Neural cell (in vitro differentiated cells): Measurements from ENCODE around the gene RDH11. TPM values are rescaled to one million over a fixed set of nuclear protein-coding genes. Genes with fewer than 3 reads are reported as not detected.
"Not testable (repeated sequence)": the region's sequence is repeated elsewhere in the genome, so short reads cannot be mapped to it uniquely, and the experiment has no call there.

ENCODE experiments used
- H2AFZ ChIP-seq: fragments of 200-600, 300-800 bp; sonication (generic), shearing (Covaris generic); 2 replicates; pipeline ENCODE4 v1.6.0; 2014; ENCODE audit warnings: low read depth, mild to moderate bottlenecking, antibody characterized with exemption, low read length, moderate library complexity
- H3F3A ChIP-seq: fragments of 200-600 bp; shearing (Covaris generic); 2 replicates; pipeline ENCODE4 v1.6.1; 2016; ENCODE audit warnings: mild to moderate bottlenecking, moderate library complexity, mixed read lengths, antibody characterized with exemption, low read length; ENCODE audit not compliant: insufficient read depth, poor library complexity, severe bottlenecking
- H3K27ac ChIP-seq: fragments of 200-600, 300-800 bp; sonication (generic), shearing (Covaris generic); 2 replicates; pipeline ENCODE4 v1.5.1; 2014; ENCODE audit warnings: mild to moderate bottlenecking, low read length, moderate library complexity
- H3K27me3 ChIP-seq: fragments of 300-800, 200-600 bp; sonication (generic), shearing (Covaris generic); 2 replicates; pipeline ENCODE4 v1.6.0; 2014; ENCODE audit warnings: mild to moderate bottlenecking, low read depth, low read length, moderate library complexity; ENCODE audit not compliant: insufficient read depth
- H3K36me3 ChIP-seq: fragments of 300-800, 200-600 bp; sonication (generic), shearing (Covaris generic); 2 replicates; pipeline ENCODE4 v1.5.1; 2014; ENCODE audit warnings: mild to moderate bottlenecking, antibody characterized with exemption, low read length, moderate library complexity; ENCODE audit not compliant: insufficient read depth
- H3K4me2 ChIP-seq: fragments of 300-800, 200-600 bp; sonication (generic), shearing (Covaris generic); 2 replicates; pipeline ENCODE4 v1.6.0; 2014; ENCODE audit warnings: mild to moderate bottlenecking, low read length
- H3K4me3 ChIP-seq: fragments of 300-800, 200-600 bp; sonication (generic), shearing (Covaris generic); 2 replicates; pipeline ENCODE4 v1.5.1; 2014; ENCODE audit warnings: mild to moderate bottlenecking, low read length, moderate library complexity
- H3K79me2 ChIP-seq: fragments of 200-600 bp; shearing (Covaris generic); replicated peaks from 2 replicates; pipeline ENCODE4 v1.6.0; 2014; ENCODE audit warnings: mild to moderate bottlenecking, low read length, moderate library complexity; ENCODE audit not compliant: insufficient read depth
- H3K9ac ChIP-seq: fragments of 300-800, 200-600 bp; sonication (generic), shearing (Covaris generic); 2 replicates; pipeline ENCODE4 v1.6.1; 2016; ENCODE audit warnings: mild to moderate bottlenecking, low read length, mixed read lengths
- H3K9me2 ChIP-seq: fragments of 200-600 bp; shearing (Covaris generic); 2 replicates; pipeline ENCODE4 v1.6.1; 2016; ENCODE audit warnings: mild to moderate bottlenecking, low read length, mixed read lengths; ENCODE audit not compliant: insufficient read depth
- H3K9me3 ChIP-seq: fragments of 200-600, 300-800 bp; sonication (generic), shearing (Covaris generic); 2 replicates; pipeline ENCODE4 v1.6.1; 2016; ENCODE audit warnings: mild to moderate bottlenecking, mixed run types, low read length, moderate library complexity, mixed read lengths
- H4K20me1 ChIP-seq: fragments of 200-600 bp; shearing (Covaris generic); 2 replicates; pipeline ENCODE4 v1.6.1; 2016; ENCODE audit warnings: mild to moderate bottlenecking, mixed run types; ENCODE audit not compliant: insufficient read depth
- CTCF ChIP-seq: fragments of 450-650 bp; IDR thresholded peaks from 2 replicates; pipeline ENCODE4 v1.5.1; 2014; ENCODE audit warnings: antibody characterized with exemption, mild to moderate bottlenecking, moderate library complexity; ENCODE audit not compliant: poor library complexity, severe bottlenecking
- EZH2 ChIP-seq: fragments of 200-600, 300-800 bp; shearing (Covaris generic), sonication (generic); IDR thresholded peaks from 2 replicates; pipeline ENCODE4 v1.6.1; 2014; ENCODE audit warnings: antibody characterized with exemption, low read length, borderline replicate concordance, mild to moderate bottlenecking; ENCODE audit not compliant: insufficient read depth, poor library complexity, severe bottlenecking
- MXI1 ChIP-seq: fragments of 450-650 bp; conservative IDR thresholded peaks from 2 replicates; pipeline ENCODE4 v1.6.1; 2014; ENCODE audit warnings: antibody characterized with exemption, mild to moderate bottlenecking; ENCODE audit not compliant: poor library complexity, severe bottlenecking
- RAD21 ChIP-seq: fragments of 450-650 bp; conservative IDR thresholded peaks from 2 replicates; pipeline ENCODE4 v1.6.1; 2014; ENCODE audit warnings: antibody characterized with exemption, mild to moderate bottlenecking, moderate library complexity
- SMC3 ChIP-seq: fragments of 450-650 bp; conservative IDR thresholded peaks from 2 replicates; pipeline ENCODE4 v1.6.1; 2014; ENCODE audit warnings: antibody characterized with exemption, mild to moderate bottlenecking, moderate library complexity; ENCODE audit not compliant: poor library complexity
- TAF1 ChIP-seq: IDR thresholded peaks from 2 replicates; pipeline ENCODE4 v1.6.1; 2012; ENCODE audit warnings: low read depth
- polyA plus RNA-seq: library from polyadenylated mRNA; depleted of rRNA; stranded (reverse); fragments of >200 nt; gene quantifications from 2 replicates; pipeline ENCODE4 v1.2.3, GENCODE V29; 2014

RDH11 gene
- polyA plus RNA-seq, 1 donor from 2014 or later, result 190 TPM

- TF ChIP-seq RAD21, result no peak
- Histone ChIP-seq H3K4me3 (no peak overlapping the region), H3K27ac (no peak overlapping the region), H3K79me2 (no peaks in the 10 kb centered on the region), H3K9me3 (no peaks in the 10 kb centered on the region), H3K4me2 (no peak overlapping the region), H3K36me3 (no peaks in the 10 kb centered on the region), H3K27me3 (no peaks in the 10 kb centered on the region), H3K9ac (no peak overlapping the region), H3F3A (no peaks in the 10 kb centered on the region), H2AFZ (no peak overlapping the region), H3K9me2 (no peaks in the 10 kb centered on the region), H4K20me1 (no peaks in the 10 kb centered on the region)
Measured at GRCh38 chr14:67705211-67705610, 9.6 kb upstream of the RDH11 start.

DNA sequence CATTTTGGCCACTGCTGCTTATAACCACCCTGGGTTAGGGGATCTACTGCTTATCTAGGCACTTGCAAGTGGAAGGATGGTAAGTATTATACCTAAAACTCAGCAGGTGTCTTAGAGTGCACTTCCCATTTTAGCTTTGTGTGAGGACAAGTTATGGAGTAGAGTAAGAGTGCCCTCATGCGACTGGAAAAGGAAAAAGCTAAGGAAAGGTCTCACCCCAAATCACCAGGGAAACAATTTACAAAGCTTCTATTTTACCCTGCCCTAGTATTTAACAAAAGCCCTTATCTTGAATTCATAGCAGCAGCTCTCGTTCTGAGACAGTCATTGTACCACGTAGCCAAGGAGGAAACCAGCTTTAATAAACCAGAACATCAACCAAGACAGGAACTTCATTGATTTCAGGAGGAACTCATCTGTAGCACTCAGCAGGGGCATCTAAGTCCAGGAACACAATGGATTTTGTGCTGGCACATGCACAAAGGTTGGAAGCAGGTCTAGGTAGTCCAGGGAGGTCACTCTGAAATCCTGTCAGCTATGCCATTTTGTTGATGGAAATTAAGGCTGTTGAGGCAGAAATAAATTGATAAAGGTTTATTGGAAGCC lies 9.0 kb upstream of the RDH11 start:
- Histone ChIP-seq H3K4me3 (no peak overlapping the region), H3F3A (no peaks in the 10 kb centered on the region), H3K4me2 (no peak overlapping the region), H2AFZ (no peak overlapping the region), H3K27me3 (no peaks in the 10 kb centered on the region), H3K36me3 (no peaks in the 10 kb centered on the region), H3K79me2 (no peaks in the 10 kb centered on the region), H3K9me3 (no peaks in the 10 kb centered on the region), H3K27ac (no peak overlapping the region), H4K20me1 (no peaks in the 10 kb centered on the region), H3K9me2 (no peaks in the 10 kb centered on the region), H3K9ac (no peak overlapping the region)
- TF ChIP-seq MXI1 (no peak), TAF1 (no peak), CTCF (peak; percentile 91), SMC3 (peak; percentile 83), RAD21 (peak; percentile 90)

DNA sequence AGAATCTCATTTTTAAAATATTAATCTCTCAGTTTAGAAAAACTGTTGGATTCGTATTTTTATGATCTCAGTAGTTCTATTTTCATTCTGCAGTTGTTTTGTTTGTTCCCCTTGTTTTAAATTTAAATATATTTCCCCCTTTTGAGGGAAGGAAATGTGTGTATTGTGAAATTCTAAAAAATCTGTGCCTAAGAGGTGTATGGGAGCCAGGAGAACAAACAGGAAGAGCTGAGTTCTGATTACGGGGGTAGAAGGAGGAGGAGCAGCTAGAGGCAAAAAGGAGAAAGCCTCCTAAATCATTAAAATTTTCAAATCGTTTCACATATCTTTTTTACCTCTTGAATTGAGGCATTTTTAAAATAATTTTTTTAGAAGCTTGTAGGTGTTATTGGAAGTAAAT lies 8.4 kb upstream of the RDH11 start:
- Histone ChIP-seq H3K36me3 (no peaks in the 10 kb centered on the region), H3K79me2 (no peaks in the 10 kb centered on the region), H4K20me1 (no peaks in the 10 kb centered on the region), H3K9ac (no peak overlapping the region), H3K9me2 (no peaks in the 10 kb centered on the region), H3K27ac (no peak overlapping the region), H3K9me3 (no peaks in the 10 kb centered on the region), H3F3A (no peaks in the 10 kb centered on the region), H2AFZ (no peak overlapping the region), H3K27me3 (no peaks in the 10 kb centered on the region), H3K4me3 (no peak overlapping the region), H3K4me2 (no peak overlapping the region)
- TF ChIP-seq RAD21, result no peak
- no peak for TF ChIP-seq TAF1
- no peak for TF ChIP-seq CTCF
- TF ChIP-seq SMC3, result no peak
- TF ChIP-seq MXI1, result no peak
- TF ChIP-seq EZH2, result no peak

GRCh38 chr14:67701492-67701891 lies 5.9 kb upstream of the RDH11 start, which contains the start of gene RDH12:
RDH12 (plus strand) TSS chr14:67701886; CDS start chr14:67722643, 20,757 bp downstream.
- H3K4me2 ChIP-seq, H3K4me3 ChIP-seq, H3K9me3 ChIP-seq, H3K27ac ChIP-seq, H3K9ac ChIP-seq, H3F3A ChIP-seq, H4K20me1 ChIP-seq, H3K27me3 ChIP-seq, H3K79me2 ChIP-seq, H3K36me3 ChIP-seq, H2AFZ ChIP-seq, H3K9me2 ChIP-seq: not testable (repeated sequence)
